HCT116 (cell line): Measurements from ENCODE around the gene DAO. TPM values are rescaled to one million over a fixed set of nuclear protein-coding genes. Genes with fewer than 3 reads are reported as not detected.

Source experiments
- ATAC-seq: fragments of 200-7000 bp; cut with Tn5 transposase; 2 replicates; pipeline ENCODE4 v1.9.1; 2020; ENCODE audit warnings: mild to moderate bottlenecking, moderate library complexity
- BruUV-seq: library from RNA; stranded (reverse); fragments of 400-500 nt; replicated peaks from 2 replicates; lab custom pipeline; 2021; lab: Mats Ljungman, UMichigan
- CTCF ChIA-PET: fragments of 300-600 bp; sonication (Branson Sonifier 250); formaldehyde crosslinking; loops from one replicate; lab custom pipeline; 2021; ENCODE audit warnings: antibody characterized with exemption; lab: Charles Lee
- POLR2A ChIA-PET: fragments of 300-600, 350-600 bp; sonication (Branson Sonifier 250); formaldehyde crosslinking; loops from one replicate; lab custom pipeline; 2021; ENCODE audit warnings: antibody characterized with exemption; lab: Charles Lee
- RAD21 ChIA-PET, 2 experiments: fragments of 300-600 bp; sonication (Branson Sonifier 250); formaldehyde crosslinking; loops; one replicate each; lab custom pipeline; 2023; ENCODE audit warnings: low total read pairs in 2 of 2; ENCODE audit not compliant: uncharacterized antibody in 2 of 2, unreplicated experiment in 2 of 2, low non-redundant PET in 1 of 2; lab: Charles Lee
- DNase-seq: peaks from one replicate; pipeline ENCODE4 v3.0.0-alpha.2; 2010; ENCODE audit warnings: low read depth, low spot score
- H2AFZ ChIP-seq: fragments of 200-600 bp; shearing (Covaris generic), sonication (generic); 2 replicates; pipeline ENCODE4 v1.6.1; 2017; ENCODE audit warnings: low read depth, mixed run types, mixed read lengths, antibody characterized with exemption, low read length; ENCODE audit not compliant: poor library complexity, severe bottlenecking
- H3K27ac ChIP-seq: 2 replicates; pipeline ENCODE4 v1.5.1; 2012; ENCODE audit warnings: low read depth, low read length
- H3K27me3 ChIP-seq: fragments of 200-600 bp; sonication (generic); 2 replicates; pipeline ENCODE4 v1.6.1; 2016; ENCODE audit warnings: mixed run types, low read length, mixed read lengths; ENCODE audit not compliant: insufficient read depth
- H3K36me3 ChIP-seq, 2 experiments: fragments of 200-500 bp in 1 of 2; fragments of 200-600 bp in 1 of 2; sonication (Bioruptor generic) in 1 of 2; sonication (generic) in 1 of 2; 2 replicates each; pipeline versions ENCODE4 v1.5.1 to v1.6.1; 2014 to 2016; ENCODE audit warnings: low read length in 2 of 2, inconsistent platforms in 1 of 2, mixed read lengths in 1 of 2, mixed run types in 1 of 2; ENCODE audit not compliant: insufficient read depth in 2 of 2, control insufficient read depth in 1 of 2
- H3K4me1 ChIP-seq, 2 experiments: fragments of 200-600 bp in 1 of 2; sonication (generic) in 1 of 2; 2 replicates each; pipeline versions ENCODE4 v1.5.1 to v1.6.1; 2012 to 2017; ENCODE audit warnings: low read length in 2 of 2, inconsistent platforms in 1 of 2, mild to moderate bottlenecking in 1 of 2, mixed read lengths in 1 of 2, mixed run types in 1 of 2, moderate library complexity in 1 of 2; ENCODE audit not compliant: insufficient read depth in 2 of 2, control insufficient read depth in 1 of 2
- H3K4me2 ChIP-seq: fragments of 200-600 bp; sonication (generic); 2 replicates; pipeline ENCODE4 v1.6.1; 2017; ENCODE audit warnings: mixed run types, low read length, mixed read lengths
- H3K4me3 ChIP-seq, 2 experiments: fragments of 200-600 bp in 1 of 2; sonication (generic) in 1 of 2; replicated peaks in 1 of 2; 2 replicates each; pipeline ENCODE4 v1.5.1; 2011 to 2016; ENCODE audit warnings: low read length in 2 of 2, control low read depth in 1 of 2, low read depth in 1 of 2, mild to moderate bottlenecking in 1 of 2, mixed read lengths in 1 of 2, mixed run types in 1 of 2
- H3K79me2 ChIP-seq: fragments of 200-600 bp; sonication (generic); 2 replicates; pipeline ENCODE4 v1.6.1; 2017; ENCODE audit warnings: mild to moderate bottlenecking, mixed run types, low read length, moderate library complexity, mixed read lengths; ENCODE audit not compliant: insufficient read depth
- H3K9ac ChIP-seq: fragments of 200-600 bp; sonication (generic); 2 replicates; pipeline ENCODE4 v1.6.1; 2016; ENCODE audit warnings: low read length, mixed read lengths
- H3K9me2 ChIP-seq: fragments of 200-600 bp; sonication (generic), shearing (Covaris generic); 2 replicates; pipeline ENCODE4 v1.6.1; 2017; ENCODE audit warnings: mixed run types, mild to moderate bottlenecking, moderate library complexity; ENCODE audit not compliant: insufficient read depth
- H3K9me3 ChIP-seq, 2 experiments: fragments of 200-500 bp in 1 of 2; fragments of 200-600 bp in 1 of 2; sonication (Bioruptor generic) in 1 of 2; sonication (generic) in 1 of 2; 2 replicates each; pipeline ENCODE4 v1.6.1; 2014 to 2017; ENCODE audit warnings: low read length in 2 of 2, mixed read lengths in 2 of 2, inconsistent platforms in 1 of 2, low read depth in 1 of 2, mild to moderate bottlenecking in 1 of 2, mixed run types in 1 of 2, moderate library complexity in 1 of 2; ENCODE audit not compliant: control insufficient read depth in 1 of 2, insufficient read depth in 1 of 2
- H4K20me1 ChIP-seq: fragments of 200-600 bp; sonication (generic), shearing (Covaris generic); 2 replicates; pipeline ENCODE4 v1.6.1; 2017; ENCODE audit warnings: mixed run types, mild to moderate bottlenecking, moderate library complexity; ENCODE audit not compliant: insufficient read depth
- CBX3 ChIP-seq: IDR thresholded peaks from 2 replicates; pipeline ENCODE4 v1.6.1; 2012; ENCODE audit warnings: low read depth
- CTCF ChIP-seq, 3 experiments: fragments of 200-600 bp in 1 of 3; sonication (generic) in 1 of 3; IDR thresholded peaks in 2 of 3; conservative IDR thresholded peaks in 1 of 3; 2 replicates each; pipeline ENCODE4 v1.5.1; 2012 to 2017; ENCODE audit warnings: low read depth in 2 of 3, low read length in 2 of 3, antibody characterized with exemption in 1 of 3, borderline replicate concordance in 1 of 3, control low read depth in 1 of 3, mild to moderate bottlenecking in 1 of 3, mixed read lengths in 1 of 3, mixed run types in 1 of 3, moderate library complexity in 1 of 3; ENCODE audit not compliant: insufficient read depth in 1 of 3
- EZH2phosphoT487 ChIP-seq: fragments of 200-600 bp; IDR thresholded peaks from 2 replicates; pipeline ENCODE4 v1.6.1; 2018; ENCODE audit warnings: antibody characterized with exemption, borderline replicate concordance
- JUND ChIP-seq: IDR thresholded peaks from 2 replicates; pipeline ENCODE4 v1.6.1; 2012
- SRF ChIP-seq: IDR thresholded peaks from 2 replicates; pipeline ENCODE4 v1.6.1; 2012; ENCODE audit warnings: low read depth
- TCF7L2 ChIP-seq: IDR thresholded peaks from 2 replicates; pipeline ENCODE4 v1.7.0; 2011; ENCODE audit warnings: borderline replicate concordance, inconsistent platforms; ENCODE audit not compliant: insufficient read depth, insufficient read length; ENCODE audit errors: extremely low read depth
- YY1 ChIP-seq: IDR thresholded peaks from 2 replicates; pipeline ENCODE4 v1.6.1; 2011; ENCODE audit warnings: low read length, low read depth, moderate library complexity, mild to moderate bottlenecking; ENCODE audit not compliant: insufficient replicate concordance; ENCODE audit errors: extremely low read depth
- ZFX ChIP-seq: fragments of 450-650 bp; IDR thresholded peaks from 2 replicates; pipeline ENCODE4 v1.6.1; 2017
- intact Hi-C: fragments of 100-400 bp; cut with micrococcal nuclease; formaldehyde crosslinking; loops from 2 replicates; pipeline ENCODE4 v1.10.0; 2022
- total RNA-seq: library from RNA; stranded (reverse); gene quantifications from one replicate; pipeline ENCODE4 v1.2.1, GENCODE V29; 2021; ENCODE audit not compliant: unreplicated experiment

DAO gene
- total RNA-seq, 1 experiment from 2014 or later = not detected

- intact Hi-C loops = no loop called here
- H3K4me2 ChIP-seq = no peak overlapping the region
Measured at GRCh38 chr12:108928695-108929094, 48.8 kb downstream of the DAO start.

More at GRCh38 chr12:108928695-108929094, 48.8 kb downstream of the DAO start:
- ATAC-seq = no peak
- no peaks in the 10 kb centered on the region for H3K4me1 ChIP-seq
- H2AFZ ChIP-seq = no peak overlapping the region
- no peaks in the 10 kb centered on the region for H3K9me3 ChIP-seq
- no peak for TF ChIP-seq EZH2phosphoT487
- TF ChIP-seq CBX3 = no peak
- no peak for TF ChIP-seq TCF7L2
- TF ChIP-seq CTCF (IDR thresholded peaks at IDR 0.05 in 2 of 3, conservative IDR thresholded peaks at IDR 0.05 in 1 of 3; ENCODE audit: borderline replicate concordance in 1 of 3, insufficient read depth in 1 of 3, low read depth in 2 of 3, low read length in 2 of 3) = no peak
- TF ChIP-seq SRF = no peak
- no peak for TF ChIP-seq YY1
- no peak for TF ChIP-seq JUND
- TF ChIP-seq ZFX = no peak
- no peak overlapping the region for H3K4me3 ChIP-seq
- H3K27ac ChIP-seq = no peak overlapping the region
- no peaks in the 10 kb centered on the region for H3K79me2 ChIP-seq
- CTCF ChIA-PET = no interaction called here
- RAD21 ChIA-PET = no interaction called here
- no peaks in the 10 kb centered on the region for H3K36me3 ChIP-seq
- POLR2A ChIA-PET = no interaction called here
- no peaks in the 10 kb centered on the region for H4K20me1 ChIP-seq
- H3K27me3 ChIP-seq = no peaks in the 10 kb centered on the region
- no TSS peak for BruUV-seq
- H3K9ac ChIP-seq = no peak overlapping the region
- 0 out of 2 replicates have a peak, but pooled peaks cover 6% of the 10 kb centered on the region for H3K9me2 ChIP-seq
- DNase-seq = no peak
